ENCODE results near the gene GNB4.

The GNB4 gene

DNA sequence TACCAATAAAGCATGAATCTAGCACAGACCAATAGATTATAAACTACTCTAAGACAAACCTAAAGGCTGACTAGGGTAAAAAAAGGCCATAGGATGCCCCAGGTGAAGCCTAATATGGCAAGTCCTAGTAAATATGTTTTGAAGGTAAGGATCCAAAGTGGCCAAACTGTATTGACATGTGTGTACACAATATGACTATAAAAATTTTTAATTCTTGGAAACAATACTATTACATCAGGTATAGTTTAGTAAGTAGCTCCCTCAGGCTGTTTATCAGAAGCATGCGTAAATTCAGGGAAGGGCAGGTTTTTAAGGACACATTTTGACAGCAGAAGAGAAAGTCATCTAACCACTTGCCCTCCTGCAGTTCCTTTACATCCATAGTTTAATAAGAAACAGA, 18.8 kb downstream of the GNB4 start:
- DNase-seq: no peak

DNA sequence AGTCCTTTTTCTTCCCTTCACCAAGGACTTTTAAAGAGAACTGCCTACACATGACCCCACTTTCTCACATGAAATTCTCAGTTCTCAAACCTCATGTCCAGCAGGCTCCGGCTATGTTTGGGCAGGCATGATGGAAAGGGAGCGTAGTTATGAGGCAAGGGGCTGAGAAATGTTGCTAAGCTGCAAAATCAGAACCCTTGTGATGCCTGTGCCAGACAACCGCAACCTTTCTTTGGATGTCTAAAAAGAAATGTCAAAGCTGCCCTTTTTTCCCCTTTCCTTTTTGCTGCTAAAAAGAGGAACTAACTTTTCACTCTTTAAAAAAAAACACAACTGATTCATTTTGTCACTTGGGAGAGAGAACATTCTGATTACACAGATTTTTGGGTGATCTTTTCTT, 19.2 kb downstream of the GNB4 start:
- DNase-seq: no peak

DNA sequence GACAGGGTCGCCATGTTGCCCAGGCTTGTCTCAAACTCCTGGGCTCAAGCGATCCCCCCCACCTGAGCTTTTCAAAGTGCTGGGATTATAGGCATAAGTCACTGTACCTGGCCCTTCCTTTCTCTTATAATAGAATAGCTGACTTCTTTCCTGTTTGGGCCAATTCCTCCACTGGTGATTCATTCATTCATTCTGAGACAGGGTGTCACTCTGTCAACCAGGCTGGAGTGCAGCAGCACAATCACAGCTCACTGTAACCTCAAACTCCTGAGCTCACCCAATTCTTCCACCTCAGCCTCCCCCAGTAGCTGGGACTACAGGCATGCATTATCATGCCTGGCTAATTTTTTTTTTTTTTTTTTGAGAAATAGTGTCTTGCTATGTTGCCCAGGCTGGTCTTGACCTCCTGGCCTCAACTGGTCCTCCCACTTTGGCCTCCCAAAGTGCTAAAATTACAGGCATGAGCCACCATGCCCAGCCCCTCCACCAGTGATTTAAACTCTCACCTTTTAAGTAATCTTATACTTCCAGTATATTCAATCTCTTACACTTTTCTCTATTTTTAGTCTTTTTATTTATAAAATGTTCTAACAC, 20.9 kb downstream of the GNB4 start:
- no peak for DNase-seq

DNA sequence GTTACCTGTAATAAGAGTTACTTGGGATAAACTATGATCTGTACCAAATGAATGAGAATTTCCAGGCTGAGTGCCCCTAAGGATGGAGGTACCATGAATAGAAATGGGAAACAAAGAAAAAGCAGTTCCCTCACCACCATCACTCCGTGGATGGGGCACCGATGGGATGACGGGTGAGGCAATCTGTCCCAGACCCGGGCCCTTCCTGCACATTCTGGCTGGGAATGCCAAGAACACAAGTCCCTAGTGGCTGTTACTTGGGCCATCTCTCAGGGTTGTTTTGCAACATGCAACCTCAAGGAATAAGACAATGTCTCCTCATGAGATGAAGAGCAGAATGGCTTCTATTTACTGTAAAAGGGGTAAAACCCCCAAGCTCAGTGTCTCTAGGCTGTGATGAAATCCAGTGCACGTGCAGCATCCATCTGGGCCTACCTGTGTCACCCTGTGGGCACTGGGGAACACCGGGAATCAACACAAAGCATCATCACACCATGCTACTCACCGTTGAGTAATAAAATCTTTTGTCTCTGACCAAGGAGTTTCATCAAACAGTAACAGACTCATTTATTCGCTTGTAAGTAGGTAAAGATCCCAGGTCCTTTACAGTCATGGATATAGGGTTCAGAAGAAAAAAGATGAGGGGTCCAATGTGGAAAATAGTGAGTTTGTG, 22.3 kb downstream of the GNB4 start:
- DNase-seq: no peak

DNA sequence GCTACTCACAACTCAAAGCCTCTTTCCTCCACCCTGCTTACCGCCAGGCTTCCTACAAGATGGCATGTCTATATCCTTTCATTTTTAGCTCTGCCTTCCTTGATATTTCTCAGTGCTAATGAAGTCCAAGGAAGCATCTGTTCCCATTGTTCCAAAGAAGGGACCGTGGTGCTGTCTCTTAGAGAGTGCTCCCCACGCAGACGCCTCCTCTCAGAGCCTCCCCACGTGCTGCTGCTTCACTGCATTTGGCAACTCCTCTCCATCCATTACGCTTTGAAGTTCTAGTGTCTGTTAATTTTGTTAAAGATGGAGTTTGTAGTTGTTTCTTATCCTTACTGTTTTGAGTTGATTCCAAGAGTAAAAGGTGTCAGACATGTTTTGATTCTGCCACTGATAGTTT, 26.2 kb downstream of the GNB4 start:
- no peak for DNase-seq

DNA sequence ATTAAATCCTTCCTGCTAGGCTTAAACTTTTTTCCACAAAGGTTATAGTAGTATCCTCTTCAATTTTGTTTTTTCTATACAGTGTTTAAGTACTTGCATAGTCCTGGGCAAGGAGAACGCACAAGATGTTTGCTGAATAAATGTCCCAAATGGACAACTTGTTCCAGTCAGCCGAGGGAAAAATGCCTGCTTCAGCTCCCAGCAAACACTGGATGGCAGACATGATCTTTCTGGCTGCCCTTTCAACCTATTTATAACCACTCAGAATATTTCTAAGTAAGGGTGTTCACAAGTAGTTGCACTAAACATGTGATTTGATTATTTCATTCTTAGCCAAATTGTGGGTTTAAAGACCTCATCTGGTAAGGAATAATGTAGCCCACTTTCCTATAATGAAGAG, 29.8 kb downstream of the GNB4 start:
- no peak for DNase-seq

DNA sequence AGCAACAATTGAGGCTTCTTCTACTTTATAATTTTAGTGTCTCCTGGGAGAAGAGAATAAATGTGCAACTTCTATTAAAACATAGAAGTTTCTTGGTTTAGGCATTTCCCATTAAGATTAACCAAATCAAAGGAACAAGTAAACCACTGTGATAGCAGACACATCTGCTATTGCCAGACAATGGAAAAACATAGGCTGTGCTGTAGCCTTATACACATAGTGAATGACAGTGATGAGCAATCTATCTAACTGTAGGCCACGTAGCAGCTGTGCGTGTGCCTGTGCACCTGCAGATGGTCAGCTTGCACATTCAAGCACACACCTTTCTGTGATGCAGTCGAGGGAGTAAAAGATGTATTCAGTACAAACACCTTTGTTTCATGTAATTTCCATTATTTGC, 32.7 kb downstream of the GNB4 start:
- no peak for DNase-seq

DNA sequence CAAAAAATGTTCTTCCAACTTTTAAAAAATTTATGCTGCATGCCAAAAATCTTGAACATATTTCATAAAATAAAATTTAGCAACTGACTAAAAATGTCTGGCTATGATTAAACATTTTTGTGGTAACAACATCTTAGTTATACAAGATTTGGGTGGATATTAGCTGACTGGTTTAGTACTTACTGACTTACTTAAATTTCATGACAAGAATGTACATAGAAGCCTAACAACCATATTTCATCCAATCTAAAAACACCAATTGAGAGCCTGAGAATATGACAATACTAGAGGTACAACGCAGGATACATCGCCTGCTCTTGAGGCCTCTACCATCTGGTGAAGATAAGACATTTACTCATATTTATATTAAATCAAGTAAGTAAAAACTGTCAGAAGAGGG, 34.6 kb downstream of the GNB4 start:
- DNase-seq: no peak

DNA sequence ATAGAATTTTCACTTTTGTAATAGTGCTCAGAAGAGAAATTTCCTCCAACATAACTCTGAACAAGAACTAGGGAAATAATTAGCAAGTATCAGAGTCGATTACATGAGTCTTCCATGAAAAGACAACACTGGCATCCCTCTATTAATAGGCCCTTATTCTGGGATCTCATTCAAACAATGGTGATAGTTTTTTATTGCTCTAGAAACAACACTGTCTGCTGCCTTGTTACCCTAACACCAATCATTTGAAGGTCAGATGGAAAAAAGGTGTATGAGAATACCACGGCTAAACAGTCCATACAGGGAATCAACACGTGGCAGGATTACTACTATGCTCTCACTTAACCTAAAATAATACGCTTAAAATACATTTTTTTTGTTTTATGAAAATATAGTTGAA, 35.9 kb downstream of the GNB4 start:
- DNase-seq: no peak

DNA sequence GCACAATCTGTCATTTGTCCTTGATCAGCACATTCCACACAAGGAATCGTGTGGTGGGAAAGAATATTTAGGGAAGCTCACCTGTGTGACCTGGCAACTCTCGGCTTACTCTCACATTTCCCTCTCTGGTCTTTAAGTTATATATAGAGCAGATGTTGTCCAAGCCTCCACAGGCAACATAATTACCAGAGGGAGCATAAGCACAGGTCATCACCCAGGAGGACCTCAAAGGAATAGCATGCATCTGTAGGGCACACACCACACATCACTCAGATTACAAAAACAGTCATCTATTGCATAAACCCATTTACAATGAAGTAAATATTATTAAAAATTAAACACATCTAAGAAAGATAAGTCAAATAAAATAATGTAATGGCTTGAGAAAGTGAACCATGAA, 36.5 kb downstream of the GNB4 start:
- DNase-seq: no peak

DNA sequence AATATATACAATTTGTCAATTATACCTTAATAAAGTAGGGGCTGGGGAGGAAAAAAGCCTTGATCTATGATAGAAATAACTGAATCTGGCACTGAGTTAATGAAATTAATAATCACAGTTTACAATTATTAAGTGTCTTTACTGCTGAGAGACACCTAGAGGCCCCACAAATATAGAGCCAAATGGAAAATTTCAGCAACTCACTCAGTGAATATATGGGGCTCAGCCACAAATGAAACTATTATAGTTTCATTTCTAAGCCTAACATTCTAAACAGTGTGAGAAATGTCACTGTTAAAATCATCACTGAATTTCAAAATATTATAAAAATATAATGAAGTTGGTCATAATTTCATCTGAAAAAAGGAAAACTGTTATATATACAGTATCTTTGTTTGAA, 40.3 kb downstream of the GNB4 start:
- DNase-seq: no peak

DNA sequence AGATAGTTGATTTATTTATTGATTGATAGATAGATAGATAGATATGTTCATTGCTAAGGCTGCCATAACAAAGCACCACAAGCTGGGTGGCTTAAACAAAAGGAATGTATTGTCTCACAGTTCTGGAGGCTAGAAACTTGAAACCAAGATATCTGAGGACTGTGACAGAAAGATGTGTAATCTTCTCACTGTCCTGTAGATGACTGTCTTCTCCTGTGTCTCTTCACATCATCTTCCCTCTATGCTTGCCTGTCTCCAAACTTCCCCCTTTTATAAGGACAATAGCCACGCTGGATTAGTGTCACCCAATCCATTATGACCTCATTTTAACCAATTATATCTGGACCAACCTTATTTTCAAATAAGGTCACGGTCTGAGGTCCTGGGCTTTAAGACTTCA, 40.9 kb downstream of the GNB4 start:
- no peak for DNase-seq

DNA sequence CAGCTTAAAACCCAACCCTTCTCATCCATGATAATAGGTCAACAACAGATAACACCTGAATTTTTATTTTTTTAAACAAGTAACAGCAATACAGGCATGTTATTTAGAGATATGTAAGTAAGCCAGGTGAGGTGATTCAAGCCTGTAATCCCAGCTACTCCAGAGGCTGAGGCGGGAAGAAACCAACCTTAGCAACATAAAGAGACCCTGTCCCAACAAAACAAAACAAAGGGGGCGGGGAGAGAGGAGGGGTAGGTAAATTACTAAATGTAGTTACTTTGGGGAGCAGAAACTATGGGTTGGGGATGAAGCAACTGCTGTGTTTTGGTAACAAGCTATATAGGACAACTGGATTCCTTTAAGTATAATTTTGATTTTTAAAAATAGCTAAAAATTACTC, 47.0 kb downstream of the GNB4 start:
- DNase-seq: no peak

DNA sequence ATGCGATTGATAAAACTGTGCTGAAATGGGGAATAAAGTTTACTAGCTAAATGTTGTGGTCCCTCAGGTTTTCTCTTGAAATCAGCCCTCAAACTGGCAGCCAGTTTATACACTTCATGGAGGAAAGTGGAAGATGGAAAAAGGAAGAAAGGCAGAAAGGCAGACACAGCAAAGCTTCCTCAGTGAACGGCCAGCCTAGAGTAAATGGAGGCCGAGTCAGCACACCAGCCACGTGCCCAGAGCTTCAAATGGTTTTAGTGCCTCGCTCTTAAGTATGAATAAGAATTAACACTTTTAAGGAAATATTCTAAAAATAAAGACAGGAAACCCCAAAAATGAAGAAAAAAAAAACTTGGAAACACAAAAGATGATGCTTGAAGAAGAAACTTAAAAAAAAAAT, 48.3 kb downstream of the GNB4 start:
- DNase-seq: no peak

DNA sequence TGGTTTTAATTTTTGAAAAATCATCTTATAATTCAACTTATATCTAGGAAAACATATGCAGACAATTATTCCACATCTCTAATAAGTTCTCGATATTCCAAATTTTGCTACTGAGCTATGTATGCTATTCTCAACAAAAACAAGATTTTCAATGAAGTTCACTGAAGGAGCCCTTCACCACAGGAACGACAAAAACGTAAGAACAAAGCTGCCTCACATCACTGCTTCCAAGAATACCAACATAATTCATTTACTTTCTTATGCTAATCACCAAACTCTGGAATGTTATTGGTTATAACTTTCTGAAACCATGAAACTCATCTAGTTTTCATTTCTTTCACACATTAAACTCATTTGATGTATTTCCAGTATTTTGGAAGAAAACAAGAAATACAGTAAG, 49.7 kb downstream of the GNB4 start:
- DNase-seq: no peak

DNA sequence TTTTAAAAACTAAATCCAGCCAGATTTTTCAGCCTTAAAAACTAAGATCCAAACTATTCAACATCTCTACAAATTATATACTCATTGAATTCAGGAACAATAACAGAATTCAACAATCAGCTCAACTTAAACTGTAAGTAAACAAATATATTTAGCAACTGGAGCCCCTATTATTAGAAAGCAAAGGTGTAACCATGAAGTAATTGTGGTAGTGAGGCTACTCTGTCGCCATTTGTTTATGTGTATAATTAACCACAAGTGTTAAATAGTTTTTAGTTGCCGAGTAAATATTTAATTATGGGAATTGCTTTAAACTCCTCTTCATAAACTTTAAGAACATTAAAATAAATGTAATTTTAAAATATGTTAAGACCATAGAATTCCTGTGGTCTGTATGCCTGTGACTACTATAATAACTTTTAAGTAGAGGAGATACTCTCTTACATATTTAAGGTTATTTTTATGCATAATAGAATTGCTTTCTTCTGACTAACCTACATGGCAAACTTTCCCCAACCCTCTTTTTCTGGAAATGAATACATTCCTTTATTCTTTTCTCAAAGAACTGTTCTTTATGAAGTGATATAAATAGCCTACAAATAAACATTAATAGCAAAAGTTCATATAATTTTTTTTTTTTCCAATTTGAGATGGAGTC, 52.6 kb downstream of the GNB4 start:
- DNase-seq: no peak

DNA sequence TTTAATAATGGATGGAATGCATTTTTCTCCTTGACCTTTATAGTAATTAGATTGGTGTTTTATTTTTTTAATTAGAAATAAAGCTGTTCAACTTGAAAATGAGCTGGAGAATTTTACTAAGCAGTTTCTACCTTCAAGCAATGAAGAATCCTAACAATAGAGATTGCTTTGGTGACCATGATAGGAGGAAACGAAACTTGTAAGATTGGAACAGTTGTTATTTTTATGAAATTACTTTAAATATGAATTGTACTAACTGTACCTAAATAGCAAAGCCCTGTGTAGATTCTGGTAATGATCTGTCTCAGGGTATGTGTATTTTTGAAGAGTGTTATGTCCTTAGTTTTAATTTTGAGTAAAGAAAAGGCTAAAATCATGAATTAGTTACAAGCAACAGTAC, 59.4 kb downstream of the GNB4 start:
- DNase-seq: no peak

DNA sequence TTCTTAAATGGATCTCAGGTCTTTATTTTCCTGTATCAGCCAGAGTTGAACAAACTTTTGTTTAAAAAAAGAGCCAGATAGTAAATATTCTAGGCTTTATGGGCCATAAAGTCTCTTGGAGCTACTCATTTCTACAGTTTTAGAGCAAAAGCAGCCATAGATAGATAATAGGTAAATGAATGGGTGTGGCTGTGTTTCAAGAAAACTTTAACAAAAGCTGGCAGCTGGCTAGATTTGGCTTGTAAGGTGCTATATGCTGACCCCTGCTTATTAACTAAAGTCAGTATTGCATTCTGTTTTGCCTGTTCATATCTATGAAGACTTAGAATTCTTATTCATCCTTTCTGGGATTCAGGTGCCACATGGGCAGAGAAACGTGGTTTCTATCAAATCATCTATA, 74.8 kb downstream of the GNB4 start:
- DNase-seq: no peak

DNA sequence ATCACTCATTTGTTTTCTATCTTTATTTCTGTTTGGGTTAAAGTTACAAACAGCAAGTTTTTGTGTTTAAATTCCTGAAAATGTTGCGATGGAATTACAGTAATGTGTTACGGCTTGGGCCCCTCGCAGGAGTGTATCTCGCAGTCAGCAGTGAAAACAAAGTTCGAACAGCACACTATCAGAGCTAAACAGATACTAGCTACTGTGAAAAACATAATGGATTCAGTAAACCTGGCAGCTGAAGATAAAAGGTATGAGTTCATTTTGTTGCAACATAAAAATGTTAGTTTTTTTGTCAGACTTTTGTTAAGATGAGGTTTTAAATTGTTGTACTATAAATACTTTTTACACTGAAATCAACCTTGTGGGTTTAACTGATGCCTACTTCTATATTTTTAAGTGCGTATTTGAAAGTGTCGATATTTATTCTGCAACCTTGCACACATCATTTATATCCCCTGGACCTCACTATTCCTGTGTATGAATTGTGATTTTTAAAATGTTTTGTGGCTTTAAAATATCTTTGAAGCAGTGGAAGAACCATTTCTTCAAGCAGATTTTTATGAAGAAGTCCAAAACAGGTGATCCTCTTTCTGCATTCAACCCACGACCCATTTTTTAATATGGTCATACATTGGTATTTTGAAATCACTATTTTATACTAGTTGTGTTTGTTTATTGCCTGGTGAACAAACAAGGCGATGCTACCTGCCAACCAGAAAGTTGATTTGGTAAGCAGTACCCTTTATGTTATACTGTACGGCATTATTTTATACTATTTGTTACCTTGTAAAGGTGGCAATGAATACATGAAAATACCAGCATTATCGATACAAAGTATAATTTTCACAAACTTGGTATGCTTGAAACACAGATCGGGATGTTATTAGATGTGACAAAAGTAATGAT, 75.9 kb downstream of the GNB4 start:
- no peak for DNase-seq

DNA sequence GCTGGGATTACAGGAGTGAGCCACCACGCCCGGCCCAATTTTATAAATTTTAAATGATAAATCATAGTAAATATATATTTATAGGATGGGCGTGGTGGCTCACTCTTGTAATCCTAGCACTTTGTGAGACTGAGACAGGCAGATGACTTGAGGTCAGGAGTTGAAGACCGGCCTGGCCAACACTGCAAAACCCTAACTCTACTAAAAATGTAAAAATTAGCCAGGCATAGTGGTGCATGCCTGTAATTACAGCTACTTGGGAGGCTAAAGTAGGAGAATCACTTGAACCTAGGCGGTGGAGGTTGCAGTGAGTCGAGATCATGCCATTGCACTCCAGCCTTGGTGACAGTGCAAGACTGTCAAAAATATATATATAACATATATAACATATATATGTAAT, 77.3 kb downstream of the GNB4 start:
- DNase-seq: no peak

DNA sequence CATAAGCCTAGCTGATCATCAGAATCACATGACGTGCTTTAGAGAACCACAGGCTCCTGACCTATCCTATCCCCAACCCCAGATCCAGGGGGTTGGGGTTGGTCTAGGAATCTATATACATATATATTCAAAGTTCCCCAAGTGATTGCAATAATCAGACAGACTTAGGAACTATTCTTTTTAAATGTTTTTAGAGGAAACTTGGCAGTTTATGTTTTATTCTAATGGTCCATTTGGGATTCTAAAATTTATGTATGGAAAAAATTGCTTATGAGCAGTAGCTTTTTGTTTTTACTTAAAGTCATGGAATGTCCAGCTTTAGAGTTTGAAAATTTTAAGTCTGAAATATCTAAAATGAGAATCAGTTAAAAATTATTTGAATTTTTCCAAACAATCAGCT, 81.6 kb downstream of the GNB4 start:
- DNase-seq: no peak

DNA sequence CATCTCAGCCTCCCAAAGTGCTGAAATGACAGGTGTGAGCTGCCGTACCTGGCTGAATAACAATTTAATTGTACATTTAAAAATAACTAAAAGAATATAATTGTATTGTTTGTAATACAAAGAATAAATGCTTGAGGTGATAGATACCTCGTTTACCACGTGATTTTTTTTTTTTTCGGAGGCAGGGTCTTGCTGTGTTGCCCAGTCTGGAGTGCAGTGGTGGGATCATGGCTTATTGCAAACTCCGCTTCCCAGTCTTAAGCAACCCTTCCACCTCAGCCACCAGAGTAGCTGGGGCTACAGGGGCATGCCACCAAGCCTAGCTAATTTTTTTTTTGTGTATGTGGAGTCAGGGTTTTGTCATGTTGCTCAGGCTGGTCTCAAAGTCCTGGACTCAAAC, 87.9 kb downstream of the GNB4 start:
- DNase-seq: no peak

DNA sequence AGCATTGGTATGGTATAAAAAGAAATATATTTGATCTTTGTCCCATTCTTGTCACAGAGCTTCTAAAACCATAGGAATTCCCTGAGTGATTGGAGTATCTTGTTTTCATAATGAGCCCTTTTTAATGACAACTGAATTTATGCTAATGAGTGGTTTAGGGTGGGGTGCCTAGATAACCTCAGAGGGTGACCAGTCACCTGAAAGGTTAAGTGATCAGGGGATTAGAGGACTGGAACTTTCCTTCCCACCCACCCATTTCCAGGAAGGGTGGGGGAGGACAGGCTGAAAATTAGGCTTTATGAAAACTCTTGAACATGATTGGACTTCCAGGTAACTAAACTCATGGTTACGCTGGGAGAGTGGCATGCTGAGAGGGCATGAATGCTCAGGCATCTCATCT, 95.3 kb downstream of the GNB4 start:
- no peak for DNase-seq

Data from NCI-H1105 treated with DMSO at 0.1 percent for 48 hours (cell line).